Fibroblast of lung (primary cell): ENCODE data around the gene ZNF579. TPM values are rescaled to one million over a fixed set of nuclear protein-coding genes. Genes with fewer than 3 reads are reported as not detected.

ENCODE experiments used
- DNase-seq, 2 donors: peaks; one replicate each; pipeline versions ENCODE4 v3.0.0 to v3.0.0-alpha.2; 2010; ENCODE audit warnings: low read depth in 2 of 2
- H2AFZ ChIP-seq: 2 replicates; pipeline ENCODE4 v1.5.1; 2012; ENCODE audit warnings: low read length, control low read depth, inconsistent platforms
- H3K27ac ChIP-seq: 2 replicates; pipeline ENCODE4 v1.5.1; 2011; ENCODE audit warnings: low read length, control low read depth; ENCODE audit not compliant: insufficient read depth
- H3K27me3 ChIP-seq: 2 replicates; pipeline ENCODE4 v1.5.1; 2011; ENCODE audit warnings: mild to moderate bottlenecking, low read length; ENCODE audit not compliant: control insufficient read depth, insufficient read depth
- H3K36me3 ChIP-seq: 2 replicates; pipeline ENCODE4 v1.5.1; 2011; ENCODE audit warnings: low read length; ENCODE audit not compliant: control insufficient read depth, insufficient read depth
- H3K4me1 ChIP-seq: 2 replicates; pipeline ENCODE4 v1.5.1; 2011; ENCODE audit warnings: low read length; ENCODE audit not compliant: control insufficient read depth, insufficient read depth; ENCODE audit errors: extremely low read depth
- H3K4me2 ChIP-seq: 2 replicates; pipeline ENCODE4 v1.5.1; 2011; ENCODE audit warnings: low read length, control low read depth; ENCODE audit not compliant: insufficient read depth; ENCODE audit errors: extremely low read depth
- H3K4me3 ChIP-seq, 4 experiments: fragments of 200-600 bp in 1 of 4; sonication (generic) in 1 of 4; replicated peaks in 1 of 4; 2 replicates each; pipeline ENCODE4 v1.5.1; 2011 to 2016; ENCODE audit warnings: low read length in 4 of 4, low read depth in 3 of 4, mild to moderate bottlenecking in 3 of 4, control low read depth in 2 of 4, inconsistent platforms in 1 of 4, mixed read lengths in 1 of 4; ENCODE audit not compliant: insufficient read depth in 1 of 4; ENCODE audit errors: control extremely low read depth in 1 of 4
- H3K79me2 ChIP-seq: 2 replicates; pipeline ENCODE4 v1.5.1; 2012; ENCODE audit warnings: mild to moderate bottlenecking, low read length, inconsistent platforms; ENCODE audit not compliant: control insufficient read depth, insufficient read depth
- H3K9ac ChIP-seq: 2 replicates; pipeline ENCODE4 v1.5.1; 2011; ENCODE audit warnings: mild to moderate bottlenecking, low read length, control low read depth; ENCODE audit not compliant: insufficient read depth
- H3K9me3 ChIP-seq: 2 replicates; pipeline ENCODE4 v1.5.1; 2012; ENCODE audit warnings: low read depth, low read length; ENCODE audit not compliant: control insufficient read depth, insufficient read depth
- H4K20me1 ChIP-seq: 2 replicates; pipeline ENCODE4 v1.5.1; 2011; ENCODE audit warnings: low read length; ENCODE audit not compliant: control insufficient read depth, insufficient read depth; ENCODE audit errors: extremely low read depth
- EZH2 ChIP-seq: IDR thresholded peaks from 2 replicates; pipeline ENCODE4 v1.5.1; 2012; ENCODE audit warnings: low read length, control low read depth, mild to moderate bottlenecking; ENCODE audit errors: missing control alignments
- polyA plus RNA-seq, 2 donors: library from polyadenylated mRNA; depleted of rRNA in 1 of 2; stranded (reverse) in 1 of 2; unstranded in 1 of 2; fragments of >200 nt; gene quantifications; 2 replicates each; pipeline ENCODE4 v1.2.1, GENCODE V29; 2011 to 2012; ENCODE audit warnings: missing spikeins in 1 of 2
- total RNA-seq: library from RNA; depleted of rRNA; stranded (reverse); fragments of >200 nt; gene quantifications from 2 replicates; pipeline ENCODE4 v1.2.1, GENCODE V29; 2014
- TF ChIP-seq, protein P1 (sequence below), 2 donors: IDR thresholded peaks in 1 of 2; conservative IDR thresholded peaks in 1 of 2; 1 replicate in 1 of 2; 2 replicates in 1 of 2; pipeline ENCODE4 v1.5.1; 2011 to 2012; ENCODE audit warnings: low read length in 2 of 2, control low read depth in 1 of 2, inconsistent platforms in 1 of 2, low read depth in 1 of 2, mild to moderate bottlenecking in 1 of 2

The ZNF579 gene
- total and polyA plus RNA-seq, 2 donors (not counting 1 experiment from before 2014, with no cell fraction given) = 4.2 to 5.4 TPM

DNA sequence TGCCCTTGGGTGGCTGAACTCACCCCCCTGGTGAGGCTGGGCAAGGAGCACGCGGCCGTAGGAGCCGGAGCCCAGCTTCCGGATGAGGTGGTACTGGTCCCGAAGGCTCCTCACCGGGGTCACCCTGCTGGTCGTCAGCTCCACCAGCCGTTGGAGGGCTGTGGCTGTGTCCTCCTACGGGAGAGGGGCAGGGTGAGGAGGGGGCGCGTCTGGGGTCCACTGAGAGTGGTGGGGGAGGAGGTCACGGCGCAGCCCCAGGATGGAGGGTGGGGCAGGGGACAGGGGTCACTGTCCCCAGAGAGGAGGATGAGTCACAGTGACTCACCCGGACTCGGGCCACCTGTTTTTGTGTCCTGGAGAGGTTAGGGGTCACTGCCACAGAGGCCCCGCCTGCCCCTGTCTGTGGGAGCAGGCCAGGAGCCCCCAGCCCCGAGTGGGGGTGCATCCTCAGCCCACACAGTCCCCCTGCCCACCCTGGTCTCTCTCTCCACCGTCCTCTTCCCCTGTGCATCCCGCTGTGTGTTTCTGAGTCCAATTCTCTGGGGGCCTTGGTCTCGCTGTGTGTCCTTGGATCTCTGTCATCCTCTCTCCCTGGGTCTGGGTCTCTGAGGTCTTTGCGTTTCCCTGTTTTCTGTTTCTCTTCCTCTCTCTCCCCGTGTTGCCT is 35.7 kb downstream of the ZNF579 start:
- DNase-seq = no peak

DNA sequence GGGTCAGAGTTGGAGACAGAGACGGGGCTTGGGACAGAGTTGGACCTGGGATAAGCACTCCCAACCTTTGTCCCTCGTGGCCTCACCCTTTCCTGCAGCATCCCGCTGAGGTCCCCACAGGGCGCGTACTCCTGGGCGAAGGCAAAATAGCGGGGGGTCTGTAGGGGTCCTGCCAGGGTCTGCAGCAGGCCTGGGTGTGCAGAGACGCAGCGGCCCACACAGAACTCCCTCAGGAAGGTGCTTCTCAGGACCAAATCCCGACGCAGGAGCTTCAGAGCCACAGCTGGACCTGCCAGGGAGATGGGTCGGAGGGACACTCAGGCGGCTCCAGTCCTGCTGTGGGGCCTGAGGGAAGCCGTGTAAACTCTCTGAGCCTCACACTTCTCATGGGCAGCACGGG is 36.6 kb downstream of the ZNF579 start:
- no peak overlapping the region for H3K27ac ChIP-seq
- H3K9ac ChIP-seq = no peak overlapping the region
- H3K4me2 ChIP-seq = no peak overlapping the region
- no peaks in the 10 kb centered on the region for H3K79me2 ChIP-seq
- no peaks in the 10 kb centered on the region for H3K36me3 ChIP-seq
- no peak for TF ChIP-seq EZH2
- TF ChIP-seq, protein P1, sequence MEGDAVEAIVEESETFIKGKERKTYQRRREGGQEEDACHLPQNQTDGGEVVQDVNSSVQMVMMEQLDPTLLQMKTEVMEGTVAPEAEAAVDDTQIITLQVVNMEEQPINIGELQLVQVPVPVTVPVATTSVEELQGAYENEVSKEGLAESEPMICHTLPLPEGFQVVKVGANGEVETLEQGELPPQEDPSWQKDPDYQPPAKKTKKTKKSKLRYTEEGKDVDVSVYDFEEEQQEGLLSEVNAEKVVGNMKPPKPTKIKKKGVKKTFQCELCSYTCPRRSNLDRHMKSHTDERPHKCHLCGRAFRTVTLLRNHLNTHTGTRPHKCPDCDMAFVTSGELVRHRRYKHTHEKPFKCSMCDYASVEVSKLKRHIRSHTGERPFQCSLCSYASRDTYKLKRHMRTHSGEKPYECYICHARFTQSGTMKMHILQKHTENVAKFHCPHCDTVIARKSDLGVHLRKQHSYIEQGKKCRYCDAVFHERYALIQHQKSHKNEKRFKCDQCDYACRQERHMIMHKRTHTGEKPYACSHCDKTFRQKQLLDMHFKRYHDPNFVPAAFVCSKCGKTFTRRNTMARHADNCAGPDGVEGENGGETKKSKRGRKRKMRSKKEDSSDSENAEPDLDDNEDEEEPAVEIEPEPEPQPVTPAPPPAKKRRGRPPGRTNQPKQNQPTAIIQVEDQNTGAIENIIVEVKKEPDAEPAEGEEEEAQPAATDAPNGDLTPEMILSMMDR (conservative IDR thresholded peaks at IDR 0.05 in 1 of 2, IDR thresholded peaks at IDR 0.05 in 1 of 2; ENCODE audit: low read depth in 1 of 2, low read length in 2 of 2) = no peak
- no peak overlapping the region for H2AFZ ChIP-seq
- peaks cover 23% of the 10 kb centered on the region for H3K4me1 ChIP-seq
- H4K20me1 ChIP-seq = no peaks in the 10 kb centered on the region
- no peaks in the 10 kb centered on the region for H3K27me3 ChIP-seq
- H3K4me3 ChIP-seq = no peak overlapping the region
- no peaks in the 10 kb centered on the region for H3K9me3 ChIP-seq
- DNase-seq = no peak

More for the DNA sequence above, 35.7 kb downstream of the ZNF579 start:
- H3K79me2 ChIP-seq = no peaks in the 10 kb centered on the region
- H3K27me3 ChIP-seq = no peaks in the 10 kb centered on the region
- H3K4me1 ChIP-seq = peaks cover 29% of the 10 kb centered on the region
- H3K4me2 ChIP-seq = no peak overlapping the region
- no peaks in the 10 kb centered on the region for H3K9me3 ChIP-seq
- no peak overlapping the region for H2AFZ ChIP-seq
- no peak overlapping the region for H3K9ac ChIP-seq
- H3K4me3 ChIP-seq = no peak overlapping the region
- H3K27ac ChIP-seq = no peak overlapping the region
- TF ChIP-seq EZH2 = no peak
- TF ChIP-seq, protein P1 (conservative IDR thresholded peaks at IDR 0.05 in 1 of 2, IDR thresholded peaks at IDR 0.05 in 1 of 2; ENCODE audit: low read depth in 1 of 2, low read length in 2 of 2) = no peak
- no peaks in the 10 kb centered on the region for H4K20me1 ChIP-seq
- H3K36me3 ChIP-seq = no peaks in the 10 kb centered on the region

DNA sequence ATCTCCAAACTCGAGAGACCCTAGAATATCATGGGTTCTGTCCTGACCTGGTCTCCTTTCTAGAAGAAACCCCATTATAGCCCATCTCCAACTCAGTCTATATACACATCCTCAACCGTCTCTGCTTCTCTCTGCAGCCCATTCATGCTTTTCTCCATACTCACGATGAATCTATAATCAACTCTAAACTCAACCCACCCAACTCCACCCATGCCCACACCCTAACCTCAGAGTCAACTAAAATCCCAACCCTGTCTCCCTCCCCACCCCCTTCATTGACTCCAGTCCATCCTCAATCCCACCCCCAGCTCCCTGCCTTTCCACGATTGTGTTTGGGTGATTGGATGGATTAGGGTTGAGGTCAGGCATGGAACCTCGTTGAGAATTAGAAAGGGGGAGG is 37.1 kb downstream of the ZNF579 start:
- no peaks in the 10 kb centered on the region for H3K9me3 ChIP-seq
- H3K79me2 ChIP-seq = no peaks in the 10 kb centered on the region
- no peaks in the 10 kb centered on the region for H3K27me3 ChIP-seq
- no peak overlapping the region for H3K4me3 ChIP-seq
- TF ChIP-seq, protein P1 (conservative IDR thresholded peaks at IDR 0.05 in 1 of 2, IDR thresholded peaks at IDR 0.05 in 1 of 2; ENCODE audit: low read depth in 1 of 2, low read length in 2 of 2) = no peak
- TF ChIP-seq EZH2 = no peak
- no peaks in the 10 kb centered on the region for H3K36me3 ChIP-seq
- peaks cover 21% of the 10 kb centered on the region for H3K4me1 ChIP-seq
- H3K27ac ChIP-seq = no peak overlapping the region
- no peak for DNase-seq
- no peaks in the 10 kb centered on the region for H4K20me1 ChIP-seq
- H2AFZ ChIP-seq = no peak overlapping the region
- H3K9ac ChIP-seq = no peak overlapping the region
- no peak overlapping the region for H3K4me2 ChIP-seq
